C4-2B (cell line): ENCODE measurements around the gene KCNQ4.

ENCODE experiments used
- H3K27ac ChIP-seq: fragments of 450-650 bp; 2 replicates; pipeline ENCODE4 v1.5.1; 2017
- CTCF ChIP-seq: fragments of 450-650 bp; conservative IDR thresholded peaks from 2 replicates; pipeline ENCODE4 v1.5.1; 2017; ENCODE audit warnings: mild to moderate bottlenecking
- ZFX ChIP-seq: fragments of 450-650 bp; IDR thresholded peaks from 2 replicates; pipeline ENCODE4 v1.6.1; 2017

Gene KCNQ4

DNA sequence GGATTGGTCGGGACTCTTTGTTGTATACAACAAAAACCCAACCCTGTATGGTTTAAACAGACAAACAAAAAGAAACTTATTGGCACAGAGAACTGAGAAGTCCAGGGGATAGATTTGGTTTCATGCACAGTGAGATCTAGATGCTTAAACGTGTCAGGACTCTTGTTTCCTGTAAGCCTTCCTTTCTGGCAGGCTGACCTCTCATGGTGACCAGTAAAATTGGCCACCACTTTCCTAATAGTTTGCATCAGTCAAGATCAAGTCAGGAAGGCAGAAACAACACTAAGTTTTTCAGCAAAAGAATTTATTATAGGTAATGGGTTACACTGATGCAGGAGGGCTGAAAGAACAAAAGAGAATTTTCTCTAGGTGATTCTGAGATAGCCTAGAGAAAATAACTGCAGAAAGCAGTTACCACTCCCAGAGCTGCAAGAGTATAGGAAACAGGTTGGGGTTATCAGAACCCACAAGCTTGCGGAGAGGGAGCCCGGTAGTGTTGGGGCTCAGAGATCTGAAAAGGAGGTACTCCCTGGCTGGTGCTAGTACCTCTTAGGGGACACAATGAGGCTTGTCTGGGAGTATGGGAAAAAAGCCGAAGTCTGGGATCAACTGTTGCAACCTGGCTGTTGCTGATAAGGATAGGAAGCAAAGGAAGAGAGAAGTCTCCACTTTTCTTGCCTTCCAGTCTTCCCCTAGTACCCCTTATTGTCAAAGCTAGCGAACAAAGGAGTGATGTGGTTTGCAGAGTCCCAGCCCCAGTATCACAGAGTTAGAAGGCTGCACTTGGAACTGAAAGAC is 57.1 kb downstream of the KCNQ4 start:
- H3K27ac ChIP-seq, result no peak overlapping the region

GRCh38 chr1:40841602-40842001 is 58.0 kb downstream of the KCNQ4 start:
- H3K27ac ChIP-seq, result no peak overlapping the region
- TF ChIP-seq ZFX (no peak), CTCF (no peak)

More for the DNA sequence above, 57.1 kb downstream of the KCNQ4 start:
- TF ChIP-seq CTCF (no peak), ZFX (no peak)

GRCh38 chr1:40842207-40842606 is 58.6 kb downstream of the KCNQ4 start:
- H3K27ac ChIP-seq, result no peak overlapping the region
- TF ChIP-seq CTCF (no peak), ZFX (no peak)

- H3K27ac ChIP-seq, result no peak overlapping the region
- TF ChIP-seq CTCF (no peak), ZFX (no peak)
Observed at GRCh38 chr1:40842691-40843090, 59.1 kb downstream of the KCNQ4 start.

DNA sequence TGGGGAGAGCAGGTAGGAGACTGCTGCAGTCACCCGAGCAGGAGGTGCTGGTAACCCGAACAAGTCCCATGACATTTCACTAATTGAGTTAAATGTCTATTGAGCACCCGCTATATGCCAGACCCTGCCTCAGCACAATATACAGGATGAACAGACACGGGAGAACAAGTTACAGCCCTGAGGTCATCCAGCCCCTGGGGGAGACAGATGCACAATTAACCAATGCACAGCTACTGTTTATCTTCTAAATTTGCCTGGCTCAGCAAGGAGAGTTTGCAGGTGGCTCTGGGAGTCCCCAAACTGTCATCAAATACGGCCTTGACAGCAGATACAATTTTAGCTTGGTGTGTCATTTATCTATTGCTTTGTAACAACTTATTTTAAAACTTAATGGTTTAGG is 60.5 kb downstream of the KCNQ4 start:
- TF ChIP-seq CTCF, result no peak
- H3K27ac ChIP-seq, result no peak overlapping the region

GRCh38 chr1:40844887-40845878 is 61.6 kb downstream of the KCNQ4 start:
- no peak overlapping the region for H3K27ac ChIP-seq

More at GRCh38 chr1:40844887-40845878, 61.6 kb downstream of the KCNQ4 start:
- no peak for TF ChIP-seq ZFX
- TF ChIP-seq CTCF, result no peak
